NCI-H524 (cell line): ENCODE results near the gene C12orf75.
"Not testable (repeated sequence)": the region's sequence is repeated elsewhere in the genome, so short reads cannot be mapped to it uniquely, and the experiment has no call there.

Experiments
- DNase-seq, 2 experiments: peaks; one replicate each; lab custom pipeline; 2025; lab: John Stamatoyannopoulos, UW

C12orf75 gene

GRCh38 chr12:105310476-105311085 is 19.9 kb upstream of the C12orf75 start:
- not testable (repeated sequence) for DNase-seq

- not testable (repeated sequence) for DNase-seq
Observed at GRCh38 chr12:105311936-105312335, 18.6 kb upstream of the C12orf75 start.

GRCh38 chr12:105313755-105314154 is 16.7 kb upstream of the C12orf75 start:
- not testable (repeated sequence) for DNase-seq

GRCh38 chr12:105315130-105315529 is 15.4 kb upstream of the C12orf75 start:
- DNase-seq = no peak

- no peak for DNase-seq
Observed at GRCh38 chr12:105315726-105316125, 14.8 kb upstream of the C12orf75 start.

- DNase-seq = no peak
Observed at GRCh38 chr12:105316931-105317852, 13.3 kb upstream of the C12orf75 start.

GRCh38 chr12:105317942-105318621 is 12.4 kb upstream of the C12orf75 start:
- DNase-seq = no peak

GRCh38 chr12:105318651-105319483 is 11.6 kb upstream of the C12orf75 start:
- no peak for DNase-seq

GRCh38 chr12:105319691-105320209 is 10.7 kb upstream of the C12orf75 start:
- DNase-seq = no peak

- DNase-seq = no peak
Observed at GRCh38 chr12:105321125-105321524, 9.4 kb upstream of the C12orf75 start.

- DNase-seq = no peak
Observed at GRCh38 chr12:105322070-105322469, 8.4 kb upstream of the C12orf75 start.

GRCh38 chr12:105324704-105325103 is 5.8 kb upstream of the C12orf75 start:
- no peak for DNase-seq

GRCh38 chr12:105325117-105325516 is 5.4 kb upstream of the C12orf75 start:
- no peak for DNase-seq

GRCh38 chr12:105329926-105330282 is 587 bp upstream of the C12orf75 start:
- DNase-seq = no peak

GRCh38 chr12:105330931-105331804 is 677 bp downstream of the C12orf75 start:
- peak in 1 of 2 experiments; percentile 19 for DNase-seq

- DNase-seq = peak in 1 of 2 experiments; percentile 16
Observed at GRCh38 chr12:105331805-105332251, 1.3 kb downstream of the C12orf75 start.

GRCh38 chr12:105332286-105332685 is 1.8 kb downstream of the C12orf75 start:
- not testable (repeated sequence) for DNase-seq

GRCh38 chr12:105332925-105333324 is 2.4 kb downstream of the C12orf75 start:
- DNase-seq = no peak

GRCh38 chr12:105334001-105334400 is 3.5 kb downstream of the C12orf75 start:
- DNase-seq = peak; percentile 83 to 91

GRCh38 chr12:105334582-105334981 is 4.1 kb downstream of the C12orf75 start:
- no peak for DNase-seq
